ENCODE results near the gene ZFP36L2.

Gene ZFP36L2

DNA sequence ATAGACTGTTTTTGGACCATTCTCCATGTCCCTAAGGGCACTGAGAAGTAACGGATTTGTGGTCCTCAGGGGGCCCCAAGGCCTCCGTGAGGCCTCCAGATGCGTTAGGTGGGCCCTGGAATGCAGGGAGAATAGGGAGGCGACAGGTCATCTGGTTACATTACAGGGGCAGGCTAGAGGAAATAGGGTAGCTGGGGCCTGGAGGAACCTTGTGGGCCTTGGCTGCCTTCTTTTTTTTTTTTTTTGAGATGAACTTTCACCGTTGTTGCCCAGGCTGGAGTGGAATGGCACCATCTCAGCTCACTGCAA is 28.9 kb downstream of the ZFP36L2 start:
- ATAC-seq = no peak
- TF ChIP-seq ISL1 (CRISPR knock-in tag; IDR thresholded peaks at IDR 0.05) (no peak), ZNF70 (CRISPR knock-in tag; IDR thresholded peaks at IDR 0.05) (no peak), ESRRG (CRISPR knock-in tag; IDR thresholded peaks at IDR 0.05) (no peak), TCF4 (CRISPR knock-in tag; IDR thresholded peaks at IDR 0.05; ENCODE audit: borderline replicate concordance) (no peak), ZFP3 (CRISPR knock-in tag; IDR thresholded peaks at IDR 0.05) (no peak), ZNF8 (CRISPR knock-in tag; IDR thresholded peaks at IDR 0.05) (no peak)

DNA sequence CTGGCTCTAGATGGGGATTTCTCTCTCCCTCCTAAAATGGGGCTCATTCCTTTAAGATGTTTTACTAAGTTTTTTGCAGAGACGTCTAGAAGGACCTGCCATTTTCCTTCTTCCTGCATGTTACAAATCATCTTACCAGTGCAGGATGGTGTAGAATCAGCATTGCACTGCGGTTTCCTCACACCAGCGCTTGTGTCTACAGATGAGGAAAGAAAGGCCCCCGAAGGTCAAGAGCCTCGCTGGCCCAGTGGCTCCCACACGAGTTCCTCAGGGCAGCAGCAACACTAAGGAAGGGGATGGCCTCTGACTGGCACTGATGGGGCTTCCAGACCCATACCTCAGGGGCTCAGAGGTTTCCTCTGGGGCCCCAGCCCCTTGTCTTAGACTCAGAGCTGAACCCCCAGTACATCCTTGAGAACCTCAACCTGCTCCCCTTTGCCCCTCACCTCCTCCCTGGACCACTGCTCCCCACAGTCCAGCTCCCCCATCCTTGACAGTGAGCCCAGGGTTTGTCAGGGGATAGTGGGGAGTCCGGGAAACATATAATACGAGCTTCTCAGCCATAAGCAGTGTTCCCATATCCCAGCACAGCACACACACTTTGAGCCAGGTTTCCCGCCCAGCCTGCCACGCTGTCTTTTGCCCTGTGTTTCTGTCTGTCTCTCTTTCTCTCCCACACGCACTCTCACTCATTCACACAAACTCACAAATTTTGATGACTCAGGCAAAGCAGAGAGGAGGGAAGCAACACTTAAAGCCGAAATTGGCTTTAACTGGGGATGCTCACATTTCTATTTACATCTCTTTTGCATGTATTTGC is 29.4 kb downstream of the ZFP36L2 start:
- ATAC-seq = no peak

GRCh38 chr2:43194121-43194869 is 32.1 kb downstream of the ZFP36L2 start:
- no peak for ATAC-seq

More for the DNA sequence above, 29.4 kb downstream of the ZFP36L2 start:
- TF ChIP-seq CSDC2 (CRISPR knock-in tag; IDR thresholded peaks at IDR 0.05) (no peak), ISL1 (CRISPR knock-in tag; IDR thresholded peaks at IDR 0.05) (no peak), ZNF70 (CRISPR knock-in tag; IDR thresholded peaks at IDR 0.05) (no peak), BACH2 (CRISPR knock-in tag; IDR thresholded peaks at IDR 0.05; ENCODE audit: borderline replicate concordance) (no peak), TOX (CRISPR knock-in tag; IDR thresholded peaks at IDR 0.05; ENCODE audit: borderline replicate concordance) (no peak)

More at GRCh38 chr2:43194121-43194869, 32.1 kb downstream of the ZFP36L2 start:
- TF ChIP-seq ZNF565 (CRISPR knock-in tag; conservative IDR thresholded peaks at IDR 0.05; ENCODE audit: low read depth) (no peak), ZC3H10 (CRISPR knock-in tag; IDR thresholded peaks at IDR 0.05) (no peak), ZNF70 (CRISPR knock-in tag; IDR thresholded peaks at IDR 0.05) (no peak), RARB (CRISPR knock-in tag; IDR thresholded peaks at IDR 0.05) (no peak), SNAI2 (CRISPR knock-in tag; IDR thresholded peaks at IDR 0.05) (no peak), ZFP3 (CRISPR knock-in tag; IDR thresholded peaks at IDR 0.05) (no peak), PPARA (CRISPR knock-in tag; IDR thresholded peaks at IDR 0.05; ENCODE audit: borderline replicate concordance) (no peak), TCF4 (CRISPR knock-in tag; IDR thresholded peaks at IDR 0.05; ENCODE audit: borderline replicate concordance) (no peak), GLIS3 (CRISPR knock-in tag; IDR thresholded peaks at IDR 0.05) (no peak), BACH2 (CRISPR knock-in tag; IDR thresholded peaks at IDR 0.05; ENCODE audit: borderline replicate concordance) (no peak), CSDC2 (CRISPR knock-in tag; IDR thresholded peaks at IDR 0.05) (no peak), ARNTL (CRISPR knock-in tag; IDR thresholded peaks at IDR 0.05; ENCODE audit: borderline replicate concordance, low read depth) (no peak), ZFP30 (CRISPR knock-in tag; IDR thresholded peaks at IDR 0.05) (no peak)
- TF ChIP-seq, protein P1, sequence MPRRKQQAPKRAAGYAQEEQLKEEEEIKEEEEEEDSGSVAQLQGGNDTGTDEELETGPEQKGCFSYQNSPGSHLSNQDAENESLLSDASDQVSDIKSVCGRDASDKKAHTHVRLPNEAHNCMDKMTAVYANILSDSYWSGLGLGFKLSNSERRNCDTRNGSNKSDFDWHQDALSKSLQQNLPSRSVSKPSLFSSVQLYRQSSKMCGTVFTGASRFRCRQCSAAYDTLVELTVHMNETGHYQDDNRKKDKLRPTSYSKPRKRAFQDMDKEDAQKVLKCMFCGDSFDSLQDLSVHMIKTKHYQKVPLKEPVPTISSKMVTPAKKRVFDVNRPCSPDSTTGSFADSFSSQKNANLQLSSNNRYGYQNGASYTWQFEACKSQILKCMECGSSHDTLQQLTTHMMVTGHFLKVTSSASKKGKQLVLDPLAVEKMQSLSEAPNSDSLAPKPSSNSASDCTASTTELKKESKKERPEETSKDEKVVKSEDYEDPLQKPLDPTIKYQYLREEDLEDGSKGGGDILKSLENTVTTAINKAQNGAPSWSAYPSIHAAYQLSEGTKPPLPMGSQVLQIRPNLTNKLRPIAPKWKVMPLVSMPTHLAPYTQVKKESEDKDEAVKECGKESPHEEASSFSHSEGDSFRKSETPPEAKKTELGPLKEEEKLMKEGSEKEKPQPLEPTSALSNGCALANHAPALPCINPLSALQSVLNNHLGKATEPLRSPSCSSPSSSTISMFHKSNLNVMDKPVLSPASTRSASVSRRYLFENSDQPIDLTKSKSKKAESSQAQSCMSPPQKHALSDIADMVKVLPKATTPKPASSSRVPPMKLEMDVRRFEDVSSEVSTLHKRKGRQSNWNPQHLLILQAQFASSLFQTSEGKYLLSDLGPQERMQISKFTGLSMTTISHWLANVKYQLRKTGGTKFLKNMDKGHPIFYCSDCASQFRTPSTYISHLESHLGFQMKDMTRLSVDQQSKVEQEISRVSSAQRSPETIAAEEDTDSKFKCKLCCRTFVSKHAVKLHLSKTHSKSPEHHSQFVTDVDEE (CRISPR knock-in tag; IDR thresholded peaks at IDR 0.05) = no peak
- TF ChIP-seq, protein P2, sequence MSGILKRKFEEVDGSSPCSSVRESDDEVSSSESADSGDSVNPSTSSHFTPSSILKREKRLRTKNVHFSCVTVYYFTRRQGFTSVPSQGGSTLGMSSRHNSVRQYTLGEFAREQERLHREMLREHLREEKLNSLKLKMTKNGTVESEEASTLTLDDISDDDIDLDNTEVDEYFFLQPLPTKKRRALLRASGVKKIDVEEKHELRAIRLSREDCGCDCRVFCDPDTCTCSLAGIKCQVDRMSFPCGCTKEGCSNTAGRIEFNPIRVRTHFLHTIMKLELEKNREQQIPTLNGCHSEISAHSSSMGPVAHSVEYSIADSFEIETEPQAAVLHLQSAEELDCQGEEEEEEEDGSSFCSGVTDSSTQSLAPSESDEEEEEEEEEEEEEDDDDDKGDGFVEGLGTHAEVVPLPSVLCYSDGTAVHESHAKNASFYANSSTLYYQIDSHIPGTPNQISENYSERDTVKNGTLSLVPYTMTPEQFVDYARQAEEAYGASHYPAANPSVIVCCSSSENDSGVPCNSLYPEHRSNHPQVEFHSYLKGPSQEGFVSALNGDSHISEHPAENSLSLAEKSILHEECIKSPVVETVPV (CRISPR knock-in tag; IDR thresholded peaks at IDR 0.05) = no peak
- TF ChIP-seq, protein P3, sequence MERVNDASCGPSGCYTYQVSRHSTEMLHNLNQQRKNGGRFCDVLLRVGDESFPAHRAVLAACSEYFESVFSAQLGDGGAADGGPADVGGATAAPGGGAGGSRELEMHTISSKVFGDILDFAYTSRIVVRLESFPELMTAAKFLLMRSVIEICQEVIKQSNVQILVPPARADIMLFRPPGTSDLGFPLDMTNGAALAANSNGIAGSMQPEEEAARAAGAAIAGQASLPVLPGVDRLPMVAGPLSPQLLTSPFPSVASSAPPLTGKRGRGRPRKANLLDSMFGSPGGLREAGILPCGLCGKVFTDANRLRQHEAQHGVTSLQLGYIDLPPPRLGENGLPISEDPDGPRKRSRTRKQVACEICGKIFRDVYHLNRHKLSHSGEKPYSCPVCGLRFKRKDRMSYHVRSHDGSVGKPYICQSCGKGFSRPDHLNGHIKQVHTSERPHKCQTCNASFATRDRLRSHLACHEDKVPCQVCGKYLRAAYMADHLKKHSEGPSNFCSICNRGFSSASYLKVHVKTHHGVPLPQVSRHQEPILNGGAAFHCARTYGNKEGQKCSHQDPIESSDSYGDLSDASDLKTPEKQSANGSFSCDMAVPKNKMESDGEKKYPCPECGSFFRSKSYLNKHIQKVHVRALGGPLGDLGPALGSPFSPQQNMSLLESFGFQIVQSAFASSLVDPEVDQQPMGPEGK (CRISPR knock-in tag; IDR thresholded peaks at IDR 0.05; ENCODE audit: borderline replicate concordance) = no peak
- TF ChIP-seq, protein P4, sequence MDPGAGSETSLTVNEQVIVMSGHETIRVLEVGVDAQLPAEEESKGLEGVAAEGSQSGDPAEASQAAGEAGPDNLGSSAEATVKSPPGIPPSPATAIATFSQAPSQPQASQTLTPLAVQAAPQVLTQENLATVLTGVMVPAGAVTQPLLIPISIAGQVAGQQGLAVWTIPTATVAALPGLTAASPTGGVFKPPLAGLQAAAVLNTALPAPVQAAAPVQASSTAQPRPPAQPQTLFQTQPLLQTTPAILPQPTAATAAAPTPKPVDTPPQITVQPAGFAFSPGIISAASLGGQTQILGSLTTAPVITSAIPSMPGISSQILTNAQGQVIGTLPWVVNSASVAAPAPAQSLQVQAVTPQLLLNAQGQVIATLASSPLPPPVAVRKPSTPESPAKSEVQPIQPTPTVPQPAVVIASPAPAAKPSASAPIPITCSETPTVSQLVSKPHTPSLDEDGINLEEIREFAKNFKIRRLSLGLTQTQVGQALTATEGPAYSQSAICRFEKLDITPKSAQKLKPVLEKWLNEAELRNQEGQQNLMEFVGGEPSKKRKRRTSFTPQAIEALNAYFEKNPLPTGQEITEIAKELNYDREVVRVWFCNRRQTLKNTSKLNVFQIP (CRISPR knock-in tag; IDR thresholded peaks at IDR 0.05; ENCODE audit: borderline replicate concordance, low read depth) = no peak

Data from SK-N-SH treated with all-trans-retinoic acid at 6 μM for 48 hours (cell line).